SU-DHL-6 (cell line): ENCODE measurements around the gene PTAR1.
A peak's percentile ranks its signal among the peaks of the same experiment; 100 is the strongest.

Experiments used
- H2AFZ ChIP-seq: fragments of 200-600 bp; sonication (generic); 2 replicates; pipeline ENCODE4 v1.6.1; 2014; ENCODE audit warnings: low read depth, mild to moderate bottlenecking, moderate library complexity, mixed read lengths, antibody characterized with exemption, low read length; ENCODE audit not compliant: severe bottlenecking
- H3F3A ChIP-seq: fragments of 200-600 bp; shearing (Covaris generic); 2 replicates; pipeline ENCODE4 v1.6.0; 2016; ENCODE audit warnings: antibody characterized with exemption, mild to moderate bottlenecking; ENCODE audit not compliant: insufficient read depth
- H3K27ac ChIP-seq: fragments of 200-600 bp; sonication (generic); 2 replicates; pipeline ENCODE4 v1.5.1; 2016; ENCODE audit warnings: low read depth, mild to moderate bottlenecking, low read length, moderate library complexity, mixed read lengths
- H3K27me3 ChIP-seq: fragments of 200-600 bp; sonication (generic), shearing (Covaris generic); 2 replicates; pipeline ENCODE4 v1.6.0; 2014; ENCODE audit warnings: mild to moderate bottlenecking, low read length
- H3K36me3 ChIP-seq: fragments of 200-600 bp; sonication (generic); 2 replicates; pipeline ENCODE4 v1.6.1; 2014; ENCODE audit warnings: mild to moderate bottlenecking, low read length, mixed read lengths
- H3K4me2 ChIP-seq: fragments of 300-600, 200-600 bp; shearing (Covaris generic), sonication (generic); 2 replicates; pipeline ENCODE4 v1.6.0; 2014; ENCODE audit warnings: low read length, low read depth, mild to moderate bottlenecking; ENCODE audit not compliant: poor library complexity, severe bottlenecking
- H3K4me3 ChIP-seq: fragments of 200-600 bp; sonication (generic); 2 replicates; pipeline ENCODE4 v1.5.1; 2014; ENCODE audit warnings: antibody characterized with exemption, low read length, mild to moderate bottlenecking, mixed read lengths; ENCODE audit not compliant: insufficient read depth, poor library complexity, severe bottlenecking
- H3K79me2 ChIP-seq: fragments of 200-600 bp; sonication (generic); 2 replicates; pipeline ENCODE4 v1.6.1; 2014; ENCODE audit warnings: mild to moderate bottlenecking, low read length, moderate library complexity; ENCODE audit not compliant: insufficient read depth
- H3K9ac ChIP-seq: fragments of 200-600 bp; sonication (generic); 2 replicates; pipeline ENCODE4 v1.7.0; 2014; ENCODE audit warnings: mild to moderate bottlenecking, low read length
- H3K9me2 ChIP-seq: fragments of 200-600 bp; sonication (generic); replicated peaks from 2 replicates; pipeline ENCODE4 v1.6.1; 2014; ENCODE audit warnings: low read length; ENCODE audit not compliant: insufficient read depth
- H3K9me3 ChIP-seq: fragments of 200-600 bp; sonication (generic); 2 replicates; pipeline ENCODE4 v1.6.1; 2014; ENCODE audit warnings: low read length, mixed read lengths; ENCODE audit not compliant: insufficient read depth
- H4K20me1 ChIP-seq: fragments of 200-600 bp; sonication (generic); 2 replicates; pipeline ENCODE4 v1.6.1; 2014; ENCODE audit warnings: low read depth, mild to moderate bottlenecking, antibody characterized with exemption, low read length, moderate library complexity, mixed read lengths
- CTCF ChIP-seq: fragments of 200-600 bp; sonication (generic); IDR thresholded peaks from one replicate; pipeline ENCODE4 v1.5.1; 2017; ENCODE audit warnings: antibody characterized with exemption, mild to moderate bottlenecking, low read length, moderate library complexity; ENCODE audit not compliant: insufficient read depth, poor library complexity, severe bottlenecking
- EZH2phosphoT487 ChIP-seq: fragments of 200-600 bp; sonication (generic), shearing (Covaris generic); conservative IDR thresholded peaks from 2 replicates; pipeline ENCODE4 v1.6.1; 2018; ENCODE audit warnings: mild to moderate bottlenecking, antibody characterized with exemption, low read length, moderate library complexity, mixed read lengths

PTAR1 gene

GRCh38 chr9:69673311-69673640, 86.5 kb downstream of the PTAR1 start:
- no peaks in the 10 kb centered on the region for H3K27me3 ChIP-seq
- H2AFZ ChIP-seq, result peak overlapping the region; percentile 71
- no peaks in the 10 kb centered on the region for H3F3A ChIP-seq
- H3K9me2 ChIP-seq, result no peaks in the 10 kb centered on the region
- H3K9me3 ChIP-seq, result no peaks in the 10 kb centered on the region
- H3K9ac ChIP-seq, result peak overlapping the region; percentile 36
- H4K20me1 ChIP-seq, result no peaks in the 10 kb centered on the region
- no peak for TF ChIP-seq EZH2phosphoT487
- TF ChIP-seq CTCF, result no peak
- H3K36me3 ChIP-seq, result no peaks in the 10 kb centered on the region
- peak overlapping the region; percentile 57 for H3K4me2 ChIP-seq
- H3K27ac ChIP-seq, result no peak overlapping the region
- H3K79me2 ChIP-seq, result no peaks in the 10 kb centered on the region
- peak overlapping the region; percentile 48 for H3K4me3 ChIP-seq

GRCh38 chr9:69672596-69673310, 87.1 kb downstream of the PTAR1 start:
- H3K27me3 ChIP-seq, result no peaks in the 10 kb centered on the region
- no peak overlapping the region for H3K27ac ChIP-seq
- peak overlapping the region; percentile 71 for H2AFZ ChIP-seq
- no peaks in the 10 kb centered on the region for H3K36me3 ChIP-seq
- peak overlapping the region; percentile 48 for H3K4me3 ChIP-seq
- no peaks in the 10 kb centered on the region for H3K9me3 ChIP-seq
- H3K4me2 ChIP-seq, result peak overlapping the region; percentile 57
- no peaks in the 10 kb centered on the region for H4K20me1 ChIP-seq
- H3K9ac ChIP-seq, result peak overlapping the region; percentile 36
- no peaks in the 10 kb centered on the region for H3F3A ChIP-seq
- no peaks in the 10 kb centered on the region for H3K79me2 ChIP-seq
- TF ChIP-seq EZH2phosphoT487, result no peak
- TF ChIP-seq CTCF, result peak; percentile 72
- H3K9me2 ChIP-seq, result no peaks in the 10 kb centered on the region

- H3K4me3 ChIP-seq, result peak within 1 kb of the TSS; percentile 48
- H3K27ac ChIP-seq, result no peak within 1 kb of the TSS
- H3K9ac ChIP-seq, result peak within 1 kb of the TSS; percentile 36
- H3K79me2 ChIP-seq, result no peaks in the 10 kb centered on the region
- H4K20me1 ChIP-seq, result no peaks in the 10 kb centered on the region
- H3K9me2 ChIP-seq, result no peaks in the 10 kb centered on the region
- H3K9me3 ChIP-seq, result no peaks in the 10 kb centered on the region
- no peaks in the 10 kb centered on the region for H3F3A ChIP-seq
- peak within 1 kb of the TSS; percentile 57 for H3K4me2 ChIP-seq
- no peak for TF ChIP-seq CTCF
- TF ChIP-seq EZH2phosphoT487, result no peak
- H2AFZ ChIP-seq, result peak within 1 kb of the TSS; percentile 71
- no peaks in the 10 kb centered on the region for H3K36me3 ChIP-seq
- H3K27me3 ChIP-seq, result no peaks in the 10 kb centered on the region
Observed at GRCh38 chr9:69671879-69672595, 87.8 kb downstream of the PTAR1 start, which contains the start of gene APBA1. Gene APBA1 (minus strand): TSS chr9:69672371.
